Rectal smooth muscle tissue (tissue), 1 donor: Measurements from ENCODE around the gene ODAD3.

Experiments used
- H3K27ac ChIP-seq: one replicate; pipeline ENCODE4 v1.7.0; 2013; ENCODE audit warnings: low read depth, low read length, inconsistent platforms
- H3K27me3 ChIP-seq: one replicate; pipeline ENCODE4 v1.7.0; 2013; ENCODE audit warnings: low read length; ENCODE audit not compliant: control insufficient read depth, insufficient read depth
- H3K36me3 ChIP-seq: one replicate; pipeline ENCODE4 v1.7.0; 2013; ENCODE audit warnings: low read length; ENCODE audit not compliant: control insufficient read depth, insufficient read depth
- H3K4me1 ChIP-seq: one replicate; pipeline ENCODE4 v1.7.0; 2013; ENCODE audit warnings: low read length; ENCODE audit not compliant: control insufficient read depth, insufficient read depth
- H3K4me3 ChIP-seq: one replicate; pipeline ENCODE4 v1.7.0; 2013; ENCODE audit warnings: low read length
- H3K9ac ChIP-seq: one replicate; pipeline ENCODE4 v1.7.0; 2013; ENCODE audit warnings: low read length

Gene ODAD3

DNA sequence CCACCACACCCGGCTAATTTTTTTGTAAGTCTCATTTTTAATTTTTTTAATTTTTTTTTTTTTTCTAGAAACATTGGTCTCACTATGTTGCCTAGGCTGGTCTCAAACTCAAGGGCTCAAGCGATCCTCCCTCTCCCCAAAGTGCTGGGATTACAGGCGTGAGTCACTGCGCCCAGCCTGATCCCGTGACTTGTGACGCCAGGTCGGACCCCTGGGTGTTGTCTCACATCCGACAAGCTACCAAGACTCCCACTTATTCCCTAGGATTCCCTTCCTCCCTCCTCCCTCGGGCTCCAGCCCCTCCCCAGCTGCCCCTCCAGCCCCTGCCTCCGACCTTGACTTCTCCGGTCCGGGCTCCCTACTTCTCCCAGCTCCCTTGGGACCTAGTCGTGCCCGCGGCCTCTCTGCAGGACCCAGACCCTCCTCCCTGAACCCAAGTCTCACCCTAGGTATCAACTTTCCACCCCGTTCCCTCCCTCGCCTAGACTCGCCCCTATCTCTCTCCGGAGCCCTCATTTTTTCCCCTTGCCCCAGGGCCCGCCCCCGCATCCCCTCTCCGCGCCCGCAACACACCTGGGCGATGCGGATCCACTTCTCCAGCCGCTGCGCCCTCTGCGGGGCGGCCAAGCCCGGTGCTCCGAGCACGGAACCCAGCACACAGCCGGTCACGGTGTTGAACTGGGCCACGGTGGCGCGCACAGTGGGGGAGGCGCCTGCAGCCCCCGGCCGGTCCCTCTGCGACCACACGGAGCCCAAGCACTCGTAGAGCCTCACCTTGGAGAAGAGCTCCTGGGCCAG lies 28.9 kb downstream of the ODAD3 start:
- no peaks in the 10 kb centered on the region for H3K36me3 ChIP-seq
- no peak overlapping the region for H3K4me3 ChIP-seq
- no peaks in the 10 kb centered on the region for H3K4me1 ChIP-seq
- H3K27me3 ChIP-seq: no peaks in the 10 kb centered on the region
- no peak overlapping the region for H3K27ac ChIP-seq
- no peak overlapping the region for H3K9ac ChIP-seq

DNA sequence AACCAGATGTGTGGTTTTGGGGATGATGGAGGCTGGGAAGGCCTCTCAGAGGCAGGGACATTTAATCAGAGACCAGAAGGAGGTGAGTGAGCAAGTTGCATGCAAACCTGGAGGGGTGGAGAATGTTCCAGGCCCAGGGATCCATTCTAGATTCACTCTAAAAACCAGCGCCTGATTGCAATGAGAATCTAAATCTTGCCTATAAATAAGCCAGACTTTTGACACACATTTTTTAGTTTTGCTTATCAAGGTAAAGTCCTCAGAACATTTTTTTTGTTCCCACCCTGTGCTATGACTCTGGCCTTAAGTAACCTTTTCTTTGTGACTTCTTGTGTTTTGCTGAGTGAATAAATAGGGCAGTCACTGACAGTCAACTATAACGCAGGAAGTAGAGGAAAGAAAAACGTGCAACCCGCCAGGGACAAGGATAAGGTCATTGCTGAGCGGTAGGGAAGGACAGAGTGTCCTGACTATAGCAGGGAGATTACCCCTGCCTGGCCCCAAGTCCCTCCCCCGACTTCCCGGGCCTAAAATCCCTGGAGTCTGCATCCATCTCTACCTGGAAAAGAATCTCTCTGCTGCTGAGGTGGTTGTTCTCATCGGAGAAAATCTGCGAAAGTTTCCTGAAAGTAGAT lies 30.2 kb downstream of the ODAD3 start:
- H3K27ac ChIP-seq: no peak overlapping the region
- no peak overlapping the region for H3K4me3 ChIP-seq

GRCh38 chr19:11401808-11402543 lies 32.9 kb downstream of the ODAD3 start:
- no peaks in the 10 kb centered on the region for H3K36me3 ChIP-seq
- no peak overlapping the region for H3K9ac ChIP-seq
- no peaks in the 10 kb centered on the region for H3K4me1 ChIP-seq
- no peak overlapping the region for H3K27ac ChIP-seq
- no peak overlapping the region for H3K4me3 ChIP-seq
- no peaks in the 10 kb centered on the region for H3K27me3 ChIP-seq

More for the DNA sequence above, 30.2 kb downstream of the ODAD3 start:
- no peak overlapping the region for H3K9ac ChIP-seq
- no peaks in the 10 kb centered on the region for H3K4me1 ChIP-seq
- H3K27me3 ChIP-seq: no peaks in the 10 kb centered on the region
- H3K36me3 ChIP-seq: no peaks in the 10 kb centered on the region

- Histone ChIP-seq H3K27me3 (no peaks in the 10 kb centered on the region), H3K4me3 (no peak overlapping the region), H3K9ac (no peak overlapping the region), H3K27ac (no peak overlapping the region), H3K4me1 (no peaks in the 10 kb centered on the region), H3K36me3 (no peaks in the 10 kb centered on the region)
These were observed 34.1 kb downstream of the ODAD3 start for GRCh38 chr19:11400798-11401197.

- Histone ChIP-seq H3K4me1 (no peaks in the 10 kb centered on the region), H3K4me3 (no peak overlapping the region), H3K27me3 (no peaks in the 10 kb centered on the region), H3K36me3 (no peaks in the 10 kb centered on the region), H3K27ac (no peak overlapping the region), H3K9ac (no peak overlapping the region)
These were observed 35.3 kb downstream of the ODAD3 start for GRCh38 chr19:11399667-11400066.

DNA sequence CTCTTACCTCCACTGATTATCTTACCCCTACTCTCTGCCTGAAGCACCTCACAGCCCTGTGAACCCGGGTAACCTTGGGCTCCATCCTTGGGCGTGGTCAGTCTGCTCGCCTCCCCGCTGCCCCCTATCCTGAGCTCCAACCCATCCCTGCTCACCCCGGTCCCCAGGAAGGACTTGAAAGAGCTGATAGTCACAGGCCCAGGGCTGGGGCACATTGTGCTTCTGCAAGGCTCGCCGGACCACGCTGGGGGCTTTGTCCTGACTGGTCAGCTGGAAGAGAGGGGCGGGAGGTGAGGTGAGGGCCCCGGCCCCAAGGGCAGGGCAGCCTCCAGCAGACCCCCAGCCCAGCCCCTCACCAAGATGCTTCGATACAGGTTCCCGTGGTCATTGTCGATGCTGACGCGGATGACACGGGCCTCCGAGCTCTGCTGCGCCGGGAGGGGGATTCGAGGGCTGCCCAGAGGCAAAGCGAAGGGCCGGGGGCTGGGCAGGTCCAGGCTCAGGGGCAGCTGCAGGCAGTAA lies 37.8 kb downstream of the ODAD3 start:
- Histone ChIP-seq H3K9ac (no peak overlapping the region), H3K4me3 (no peak overlapping the region)

GRCh38 chr19:11390933-11391680 lies 43.8 kb downstream of the ODAD3 start:
- H3K4me1 ChIP-seq: no peaks in the 10 kb centered on the region
- no peaks in the 10 kb centered on the region for H3K36me3 ChIP-seq
- H3K4me3 ChIP-seq: no peak overlapping the region

More for the DNA sequence above, 37.8 kb downstream of the ODAD3 start:
- H3K27ac ChIP-seq: no peak overlapping the region
- H3K27me3 ChIP-seq: no peaks in the 10 kb centered on the region
- no peaks in the 10 kb centered on the region for H3K36me3 ChIP-seq
- no peaks in the 10 kb centered on the region for H3K4me1 ChIP-seq

DNA sequence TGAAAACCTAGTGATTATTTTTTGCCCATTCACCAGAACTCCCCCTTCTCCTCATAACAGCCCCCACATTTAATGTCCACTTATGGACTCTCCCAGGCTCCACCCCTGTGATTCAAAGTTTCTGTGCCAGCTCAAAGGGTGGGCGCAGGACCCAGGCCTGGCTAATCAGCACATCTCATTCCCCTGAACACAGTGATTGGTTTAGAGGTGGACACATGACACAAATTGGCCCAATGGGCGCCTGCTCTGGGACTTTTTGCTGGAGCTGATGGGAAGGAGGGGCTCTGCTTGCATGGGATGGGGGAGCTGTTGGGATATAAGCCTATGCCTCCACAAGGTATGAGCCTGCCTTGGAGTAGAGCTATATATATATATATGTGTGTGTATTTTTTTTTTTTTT lies 44.6 kb downstream of the ODAD3 start:
- Histone ChIP-seq H3K36me3 (no peaks in the 10 kb centered on the region), H3K4me1 (no peaks in the 10 kb centered on the region), H3K4me3 (no peak overlapping the region), H3K9ac (no peak overlapping the region), H3K27ac (no peak overlapping the region), H3K27me3 (no peaks in the 10 kb centered on the region)

More at GRCh38 chr19:11390933-11391680, 43.8 kb downstream of the ODAD3 start:
- Histone ChIP-seq H3K9ac (no peak overlapping the region), H3K27me3 (no peaks in the 10 kb centered on the region), H3K27ac (no peak overlapping the region)

- H3K4me3 ChIP-seq: no peak overlapping the region
- no peaks in the 10 kb centered on the region for H3K4me1 ChIP-seq
- no peaks in the 10 kb centered on the region for H3K36me3 ChIP-seq
- H3K27me3 ChIP-seq: peaks cover 2% of the 10 kb centered on the region
- H3K27ac ChIP-seq: no peak overlapping the region
- H3K9ac ChIP-seq: no peak overlapping the region
These were observed 47.5 kb downstream of the ODAD3 start for GRCh38 chr19:11387162-11388034.

DNA sequence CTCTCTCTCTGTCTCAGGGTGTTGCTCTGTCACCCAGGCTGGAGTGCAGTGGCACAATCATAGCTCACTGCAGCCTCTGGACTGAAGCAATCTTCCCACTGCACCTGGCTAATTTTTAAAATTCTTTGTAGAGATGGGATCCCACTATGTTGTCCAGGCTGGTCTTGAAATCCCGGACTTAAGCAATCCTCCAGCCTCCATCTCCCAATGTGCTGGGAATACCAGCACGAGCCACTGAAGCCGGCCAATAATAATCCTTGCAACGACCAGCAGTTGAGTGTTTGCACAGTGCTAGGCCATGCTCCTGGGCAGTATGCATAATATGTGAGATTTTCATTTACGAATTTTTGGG lies 50.2 kb downstream of the ODAD3 start:
- Histone ChIP-seq H3K4me1 (peaks cover 7% of the 10 kb centered on the region), H3K36me3 (no peaks in the 10 kb centered on the region), H3K9ac (no peak overlapping the region), H3K27ac (no peak overlapping the region), H3K4me3 (no peak overlapping the region), H3K27me3 (peaks cover 2% of the 10 kb centered on the region)

DNA sequence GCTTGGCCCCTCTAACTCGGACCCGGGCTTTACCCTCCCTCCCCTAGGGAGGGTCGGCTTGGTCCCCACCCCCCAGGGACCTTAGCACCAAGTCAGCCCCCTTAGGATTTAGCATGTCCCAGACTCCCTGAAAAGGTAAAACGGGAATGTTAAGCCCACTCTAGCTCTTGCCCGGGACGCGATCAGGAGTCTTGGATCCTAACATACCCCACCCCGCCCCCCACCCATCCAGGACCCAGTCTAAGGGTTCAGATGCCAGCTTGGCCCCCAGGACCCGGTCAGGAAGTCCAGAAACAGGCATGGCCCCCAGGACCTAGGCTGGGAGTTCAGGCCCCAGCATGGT lies 51.2 kb downstream of the ODAD3 start:
- H3K4me3 ChIP-seq: peak overlapping the region; percentile 28
- H3K27ac ChIP-seq: no peak overlapping the region
- H3K36me3 ChIP-seq: no peaks in the 10 kb centered on the region
- H3K9ac ChIP-seq: no peak overlapping the region
- H3K27me3 ChIP-seq: peaks cover 2% of the 10 kb centered on the region
- H3K4me1 ChIP-seq: peaks cover 7% of the 10 kb centered on the region
